Inflammatory macrophage treated with lipopolysaccharide for 1 hour (primary cell): Measurements from ENCODE around the gene USP33.
"Not testable (repeated sequence)": the region's sequence is repeated elsewhere in the genome, so short reads cannot be mapped to it uniquely, and the experiment has no call there.

ENCODE experiments used
- DNase-seq, 2 donors: peaks; one replicate each; pipeline ENCODE4 v3.0.0-alpha.2; 2020 to 2022

The USP33 gene

DNA sequence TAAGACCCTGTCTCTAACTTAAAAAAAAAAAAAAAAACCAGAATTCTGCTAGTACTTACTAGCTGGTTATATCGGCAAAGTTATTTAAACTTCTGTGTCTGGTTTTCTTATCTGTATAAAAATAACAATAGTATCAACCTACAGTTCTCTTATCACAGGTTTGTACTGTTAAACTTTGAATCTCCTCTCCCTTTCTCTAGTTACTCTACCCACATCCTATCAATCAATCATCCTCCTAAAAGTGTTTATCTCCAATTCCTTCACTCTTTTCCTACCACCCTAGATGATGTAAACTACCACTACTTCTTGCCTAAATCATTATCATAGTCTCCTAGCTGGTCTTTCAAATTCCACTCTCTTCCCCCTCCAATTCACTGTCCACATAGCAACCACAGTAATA is 27.6 kb downstream of the USP33 start:
- DNase-seq, result no peak

DNA sequence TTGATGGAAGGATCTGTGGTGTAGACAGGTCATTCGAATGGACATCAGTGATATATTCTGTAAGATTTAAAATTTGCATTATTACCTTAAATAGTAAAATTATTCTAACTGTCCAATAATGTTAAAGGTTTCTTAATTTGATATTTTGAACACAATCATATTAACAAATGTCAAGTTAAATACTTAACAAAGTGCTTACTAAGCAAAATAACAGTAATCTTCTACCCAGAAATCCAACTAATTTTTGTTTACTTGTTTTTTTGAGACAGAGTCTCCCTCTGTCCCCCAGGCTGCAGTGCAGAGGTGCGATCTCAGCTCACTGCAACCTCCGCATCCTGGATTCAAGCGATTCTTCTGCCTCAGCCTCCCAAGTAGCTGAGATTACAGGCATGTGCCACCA is 33.9 kb downstream of the USP33 start:
- no peak for DNase-seq

DNA sequence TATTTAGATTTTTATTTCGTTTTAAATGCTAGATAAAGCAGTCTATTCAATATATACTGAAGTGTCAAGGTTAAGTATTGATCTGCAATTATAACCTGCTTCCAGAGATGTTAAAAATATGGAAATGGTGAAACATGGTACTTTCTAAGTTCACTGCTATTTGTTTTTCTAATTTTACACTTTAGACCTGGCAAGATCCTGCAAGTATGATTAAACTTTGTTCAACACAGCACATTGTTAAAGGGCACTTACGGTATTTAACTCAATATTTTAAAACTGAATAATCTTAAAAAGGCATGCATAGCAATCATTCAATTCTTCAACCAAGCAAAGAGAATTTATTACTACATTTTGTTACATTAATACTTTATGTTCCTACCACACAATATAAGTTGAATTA is 41.5 kb downstream of the USP33 start:
- DNase-seq, result no peak

DNA sequence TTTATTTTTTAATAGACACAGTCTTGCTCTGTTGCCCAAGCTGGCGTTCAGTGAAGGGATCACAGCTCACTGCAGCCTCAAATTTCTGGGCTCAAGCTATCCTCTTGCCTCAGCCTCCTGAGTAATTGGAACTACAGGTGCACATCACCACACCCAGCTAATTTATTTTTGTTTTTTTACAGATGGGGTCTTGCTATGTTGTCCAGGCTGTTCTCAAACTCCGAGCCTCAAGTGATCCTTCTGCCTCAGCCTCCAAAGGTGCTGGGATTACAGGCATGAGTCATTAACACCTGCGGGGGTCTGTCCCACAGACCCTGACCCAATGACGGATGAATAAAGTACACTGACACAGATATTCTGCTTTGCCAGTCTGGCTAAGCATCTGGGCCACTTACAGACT is 43.6 kb downstream of the USP33 start:
- DNase-seq, result no peak

DNA sequence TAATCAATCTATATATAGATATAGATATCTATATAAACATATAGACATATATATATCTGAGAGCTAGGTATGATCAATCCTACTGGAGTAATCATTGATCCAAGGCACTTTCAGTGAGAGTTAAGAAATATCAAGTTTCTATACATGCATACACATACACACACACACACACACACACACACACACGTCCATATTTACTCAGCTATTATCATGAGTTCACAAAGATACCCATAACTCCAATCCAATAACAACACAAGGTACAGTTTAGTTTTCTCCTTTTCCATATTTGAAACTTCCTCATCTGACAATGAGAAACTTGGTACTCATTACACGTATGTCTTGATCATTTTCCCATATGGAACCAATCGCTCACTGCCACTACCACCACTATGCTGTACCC is 49.9 kb downstream of the USP33 start:
- DNase-seq, result no peak

DNA sequence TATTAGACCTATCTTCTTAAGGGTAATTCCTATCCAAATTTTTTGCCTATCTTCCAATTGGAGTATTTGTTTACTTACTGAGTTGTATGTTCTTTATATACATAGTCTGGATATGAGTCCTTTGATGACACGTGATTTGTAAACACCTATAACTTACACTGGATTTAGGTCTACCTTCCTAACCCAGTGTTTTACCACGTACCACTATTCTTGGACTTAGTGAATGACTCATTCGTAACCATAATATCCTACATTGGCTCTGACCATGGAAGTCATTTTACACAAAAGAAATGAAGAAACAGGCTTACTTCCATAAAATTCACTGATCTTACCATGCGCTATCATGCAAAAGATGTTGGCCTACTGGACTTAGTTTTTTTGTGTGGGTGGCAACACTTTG is 53.3 kb downstream of the USP33 start:
- peak; percentile 6 to 33 for DNase-seq

DNA sequence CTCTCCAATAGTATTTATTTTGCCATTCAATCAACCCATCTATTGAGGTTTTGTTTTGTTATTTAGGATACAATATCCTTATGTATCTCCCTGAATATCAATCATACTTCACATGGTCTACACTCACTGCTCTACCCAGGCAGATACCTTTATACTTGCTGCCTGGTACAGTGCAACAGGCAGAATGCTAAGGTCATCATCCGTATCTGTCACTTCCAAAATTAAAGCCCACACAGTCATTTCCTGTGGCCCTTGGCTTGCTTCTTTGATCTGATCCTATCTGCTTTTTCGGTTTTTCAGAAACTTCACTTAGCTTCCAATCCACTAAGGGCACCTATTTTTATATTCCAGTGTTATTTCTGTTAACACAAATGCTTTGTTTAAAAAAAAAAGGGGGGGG is 54.9 kb downstream of the USP33 start:
- no peak for DNase-seq

DNA sequence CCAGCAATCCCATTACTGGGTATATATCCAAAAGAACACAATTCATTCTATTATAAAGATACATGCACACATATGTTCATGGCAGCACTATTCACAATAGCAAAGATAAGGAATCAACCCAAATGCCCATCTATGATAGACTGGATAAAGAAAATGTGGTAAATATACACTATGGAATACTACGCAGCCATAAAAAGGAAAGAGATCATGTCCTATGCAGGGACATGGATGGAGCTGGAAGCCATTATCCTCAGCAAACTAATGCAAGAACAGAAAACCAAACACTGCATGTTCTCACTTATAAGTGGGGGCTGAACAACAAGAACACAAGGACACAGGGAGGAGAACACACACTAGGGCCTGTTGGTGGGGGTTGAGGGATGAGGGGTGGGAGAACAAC is 60.0 kb downstream of the USP33 start:
- not testable (repeated sequence) for DNase-seq

DNA sequence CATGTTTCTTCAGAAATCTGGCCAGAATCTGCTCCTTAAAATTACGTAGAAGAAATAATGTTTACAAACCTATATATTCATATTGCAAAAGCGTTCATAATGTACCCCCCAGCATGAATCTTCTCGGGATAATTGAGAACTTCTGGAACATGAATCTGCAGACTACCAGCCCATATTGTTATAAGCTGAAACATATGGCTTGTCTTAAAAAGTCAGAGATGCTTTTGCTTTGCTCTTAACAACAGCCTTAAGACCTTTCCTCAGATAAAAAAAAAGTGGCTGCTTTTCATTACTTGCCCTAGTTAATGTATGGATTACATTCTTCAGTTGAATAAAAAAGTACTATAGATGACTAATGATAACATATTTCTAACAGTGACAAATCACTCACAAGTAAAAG is 62.2 kb downstream of the USP33 start:
- no peak for DNase-seq

DNA sequence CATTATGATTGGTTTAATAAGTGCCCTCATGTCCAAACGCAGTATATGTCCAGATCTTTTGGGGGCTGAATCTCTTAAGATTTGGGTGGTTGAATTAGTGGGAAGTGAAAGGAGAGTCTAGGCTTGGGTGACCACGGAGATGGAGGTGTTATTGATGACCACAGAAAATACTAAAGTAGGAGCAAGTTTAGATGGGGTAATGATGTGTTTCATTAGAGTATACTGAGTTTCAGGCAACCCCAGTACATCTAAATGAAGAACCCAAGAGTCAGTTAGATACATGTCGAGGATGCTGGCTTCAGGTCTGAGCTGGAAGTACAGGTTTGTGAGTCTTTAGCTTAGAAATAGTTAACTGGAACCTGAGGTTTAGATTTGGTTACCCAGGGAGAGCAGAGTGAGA is 70.7 kb downstream of the USP33 start:
- DNase-seq, result no peak

DNA sequence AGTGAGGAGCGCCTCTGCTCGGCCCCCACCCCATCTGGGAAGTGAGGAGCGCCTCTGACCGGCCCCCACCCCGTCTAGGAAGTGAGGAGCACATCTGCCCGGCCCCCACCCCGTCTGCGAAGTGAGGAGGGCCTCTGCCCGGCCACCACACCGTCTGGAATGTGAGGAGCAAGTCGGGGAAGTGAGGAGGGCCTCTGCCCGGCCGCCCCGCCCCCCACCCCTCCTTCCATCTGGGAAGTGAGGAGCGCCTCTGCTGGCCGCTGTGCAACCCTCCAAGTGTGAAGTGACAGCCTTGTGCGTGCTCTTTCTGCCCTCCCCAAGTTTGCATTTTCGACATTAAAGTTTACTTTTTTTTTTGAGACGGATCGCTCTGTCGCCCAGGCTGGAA is 72.1 kb downstream of the USP33 start:
- DNase-seq, result no peak

DNA sequence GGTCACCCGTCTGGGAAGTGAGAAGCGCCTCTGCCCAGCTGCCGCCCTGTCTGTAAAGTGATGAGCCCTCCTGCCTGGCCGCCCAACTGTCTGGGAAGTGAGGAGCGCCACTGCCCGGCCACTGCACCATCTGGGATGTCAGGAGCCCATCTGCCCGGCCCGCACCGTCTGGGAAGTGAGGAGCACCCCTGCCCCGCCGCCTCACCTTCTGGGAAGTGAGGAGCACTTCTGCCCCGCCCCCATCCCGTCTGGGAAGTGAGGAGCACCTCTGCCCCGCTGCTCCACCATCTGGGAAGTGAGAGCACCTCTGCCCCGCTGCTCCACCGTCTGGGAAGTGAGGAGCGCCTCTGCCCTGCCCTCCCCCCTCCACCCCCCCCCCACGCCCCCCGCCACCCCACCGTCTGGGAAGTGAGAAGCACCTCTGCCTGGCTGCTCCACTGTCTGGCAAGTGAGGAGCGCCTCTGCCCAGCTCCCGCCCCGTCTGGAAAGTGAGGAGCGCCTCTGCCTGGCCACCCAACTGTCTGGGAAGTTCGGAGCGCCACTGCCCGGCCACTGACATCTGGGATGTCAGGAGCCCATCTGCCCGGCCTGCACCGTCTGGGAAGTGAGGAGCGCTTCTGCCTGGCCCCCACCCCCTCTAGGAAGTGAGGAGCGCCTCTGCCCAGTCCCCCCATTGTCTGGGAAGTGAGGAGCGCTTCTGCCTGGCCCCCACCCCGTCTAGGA is 72.7 kb downstream of the USP33 start:
- DNase-seq, result no peak

DNA sequence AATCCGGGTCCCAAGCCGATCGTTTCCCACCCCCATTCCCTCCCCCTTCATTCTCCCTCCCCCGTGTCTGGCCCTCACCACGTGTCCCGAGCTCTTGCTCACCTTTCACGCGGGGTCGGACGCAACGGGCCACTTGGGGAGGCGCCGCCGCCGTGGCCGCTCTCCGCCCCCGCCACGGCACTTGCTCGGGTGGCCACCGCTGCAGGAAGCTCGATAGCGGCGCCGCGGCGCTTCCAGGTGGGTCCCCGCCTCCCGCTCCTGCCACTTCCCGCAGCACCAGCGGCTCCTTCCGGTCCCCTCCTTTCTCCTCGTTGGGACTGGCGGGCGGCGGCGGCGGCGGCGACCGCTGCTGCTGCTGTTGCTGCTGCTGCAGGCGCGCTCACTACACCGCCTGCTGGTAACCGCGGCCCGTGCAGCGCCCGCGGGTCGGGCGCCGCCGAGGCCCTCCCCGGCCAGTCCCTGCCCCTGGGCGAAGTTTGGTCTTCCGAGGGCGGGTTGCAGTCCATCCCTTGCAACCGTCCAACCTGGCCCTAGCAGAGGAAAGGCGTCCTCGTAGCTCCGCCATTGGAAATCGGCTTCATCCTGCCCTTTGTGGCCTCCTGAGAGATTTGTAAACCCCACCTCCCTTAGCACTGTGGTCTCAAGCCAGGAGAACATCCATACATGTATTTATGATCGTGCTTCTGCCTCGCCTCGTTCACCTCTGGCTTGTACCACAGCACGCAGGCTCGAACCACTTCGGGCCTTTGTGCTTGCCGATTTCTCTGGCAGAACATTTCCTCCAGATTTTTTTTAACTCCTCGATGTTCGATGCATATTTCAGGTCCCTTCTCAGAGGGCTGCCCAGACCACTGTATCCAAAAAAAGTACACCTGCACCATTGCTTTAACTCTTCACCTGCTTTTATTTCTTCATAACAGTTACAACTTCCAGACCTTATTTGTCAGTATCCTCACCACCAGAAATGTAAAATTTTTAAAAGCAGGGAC is 76.2 kb downstream of the USP33 start:
- DNase-seq, result peak; percentile 88 to 90

DNA sequence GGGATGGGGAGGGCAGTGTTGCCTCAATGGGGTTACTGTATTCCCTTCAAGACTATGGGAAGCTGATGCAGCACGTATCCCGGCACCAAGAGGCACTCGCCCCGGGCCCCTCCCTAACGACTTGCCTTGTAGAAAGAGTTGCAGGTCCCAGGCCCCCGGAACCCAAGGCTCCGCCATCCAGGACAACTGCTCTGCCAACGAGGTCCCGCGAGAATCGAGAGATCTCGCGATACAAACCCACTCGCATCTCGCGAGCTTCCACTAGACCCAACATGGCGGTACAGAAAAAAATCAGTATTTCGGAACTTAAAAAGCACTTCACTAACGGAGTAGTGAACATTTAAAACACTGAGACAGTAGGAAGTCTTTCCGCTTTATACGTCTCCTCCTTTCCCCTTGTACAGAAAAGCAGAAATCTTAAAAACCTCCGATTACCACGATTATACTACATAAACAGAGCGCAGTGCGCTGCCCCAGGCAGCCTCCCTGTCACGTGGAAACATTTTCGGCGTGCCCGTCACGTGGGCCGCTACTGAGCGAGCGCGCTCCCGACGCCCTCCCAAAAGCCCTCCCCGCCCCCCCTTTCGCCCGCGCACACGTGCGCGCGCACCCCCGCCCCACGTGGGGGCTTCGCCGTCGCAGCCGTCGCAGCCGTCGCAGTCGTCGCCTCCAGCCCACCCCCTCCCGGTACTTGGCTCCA is 77.0 kb downstream of the USP33 start, which contains the start of gene ZZZ3:
ZZZ3 (minus strand) TSS at position 199 of the 700 bp plus-strand sequence. CDS start 49,304 bp downstream, outside the sequence.
- DNase-seq, result peak; percentile 88 to 95

DNA sequence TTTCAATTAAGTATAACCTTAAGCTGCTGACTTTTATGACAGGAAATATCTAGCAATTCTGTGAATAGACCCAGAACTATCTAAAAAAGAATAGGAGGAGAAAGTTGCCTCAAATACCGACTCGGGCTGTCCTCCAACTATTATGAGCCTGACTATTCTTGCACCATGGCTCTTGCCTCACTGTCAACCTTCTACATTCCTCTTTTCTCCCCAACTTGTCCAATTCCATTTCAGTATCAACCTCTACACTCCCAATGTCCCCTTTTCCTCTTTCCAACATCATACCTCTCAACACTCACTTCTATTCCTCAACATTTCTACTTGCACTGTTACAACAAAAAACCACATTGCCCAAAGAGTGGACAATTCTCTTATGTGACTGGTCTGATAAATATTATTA is 79.5 kb downstream of the USP33 start:
- no peak for DNase-seq

DNA sequence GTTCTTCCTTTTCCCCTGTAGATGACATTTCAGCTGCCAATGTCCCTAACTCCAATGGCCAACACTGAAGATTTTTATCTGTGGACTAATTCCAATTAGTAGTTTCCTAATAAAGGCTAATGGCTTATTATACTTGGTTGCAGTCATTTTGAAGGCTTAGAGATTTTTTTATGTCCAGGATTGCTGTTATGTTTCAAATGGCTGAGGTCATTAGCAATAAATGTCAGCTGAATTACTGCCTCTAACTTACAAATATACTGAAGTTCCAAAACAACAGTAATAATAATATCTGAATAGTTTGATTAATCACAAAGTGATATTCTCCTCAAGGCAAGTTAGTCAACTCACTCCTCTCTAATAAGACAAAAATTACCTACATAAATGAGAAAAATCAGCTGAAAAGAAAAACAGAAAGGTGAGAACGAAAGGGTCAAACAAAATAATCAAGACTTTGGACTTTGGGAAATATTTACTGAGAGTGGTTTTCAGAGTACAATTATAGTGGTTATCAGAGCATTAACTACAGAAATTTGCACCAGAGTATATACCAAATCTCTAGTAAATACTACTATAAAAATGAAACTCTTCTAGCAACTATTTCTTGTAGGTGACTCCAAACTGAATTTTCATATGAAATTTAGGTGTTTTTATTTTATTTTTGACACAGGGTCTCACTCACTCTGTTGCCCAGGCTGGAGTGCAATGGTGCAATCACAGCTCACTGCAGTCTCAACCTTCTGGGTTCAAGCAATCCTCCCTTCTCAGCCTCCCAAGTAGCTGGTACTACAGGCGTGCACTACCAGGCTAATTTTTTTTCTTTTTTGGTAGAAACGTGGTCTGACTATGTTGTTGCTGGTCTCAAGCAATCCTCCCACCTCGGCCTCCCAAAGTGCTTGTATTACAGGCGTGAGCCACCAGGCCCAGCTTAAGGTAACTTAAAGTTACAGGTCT is 80.7 kb downstream of the USP33 start:
- no peak for DNase-seq

DNA sequence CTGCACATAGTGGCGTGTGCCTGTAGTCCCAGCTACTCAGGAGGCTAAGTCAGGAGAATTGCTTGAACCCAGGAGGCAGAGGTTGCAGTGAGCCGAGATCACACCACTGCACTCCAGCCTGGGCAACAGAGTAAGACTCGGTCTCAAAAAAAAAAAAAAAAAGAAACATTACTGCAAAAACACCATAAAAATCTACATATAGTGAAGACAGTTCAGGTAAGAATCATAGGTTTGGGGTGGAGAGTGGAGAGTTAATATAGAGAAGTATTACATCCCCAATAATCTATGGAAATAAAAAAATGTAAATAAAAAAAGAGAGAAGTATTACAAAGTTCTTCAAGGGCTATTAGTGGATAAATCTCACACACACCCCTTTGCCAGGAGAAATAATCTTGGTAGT is 84.8 kb downstream of the USP33 start:
- DNase-seq, result not testable (repeated sequence)

DNA sequence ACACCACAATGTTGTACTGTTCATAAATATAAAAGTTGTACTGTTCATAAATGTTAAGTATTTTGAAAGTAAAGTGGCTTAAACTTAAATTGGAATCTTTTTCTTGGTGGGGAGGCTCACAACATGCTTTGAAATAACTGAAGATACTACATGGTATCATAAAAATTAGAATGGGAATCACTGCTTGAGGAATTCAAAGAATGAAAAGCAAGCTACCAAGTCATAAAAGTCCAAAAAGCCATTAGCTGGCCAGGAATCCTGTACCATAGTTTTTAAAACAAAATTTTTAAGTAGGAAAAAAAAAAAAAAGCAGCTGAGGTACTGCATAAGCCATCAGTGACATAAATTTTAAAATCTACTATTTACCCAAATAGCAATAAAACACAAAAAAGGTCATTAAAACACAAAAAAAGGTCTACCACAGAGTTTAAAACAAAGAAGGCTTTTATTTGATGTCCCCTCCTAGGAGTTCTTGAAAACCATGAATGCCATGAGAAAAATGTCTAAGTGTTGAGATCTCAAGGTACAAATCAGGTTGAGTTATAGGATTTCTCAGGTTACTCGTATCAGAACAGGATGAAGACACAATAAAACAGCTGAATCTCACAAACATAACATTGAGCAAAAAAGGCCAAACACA is 85.8 kb downstream of the USP33 start:
- no peak for DNase-seq

DNA sequence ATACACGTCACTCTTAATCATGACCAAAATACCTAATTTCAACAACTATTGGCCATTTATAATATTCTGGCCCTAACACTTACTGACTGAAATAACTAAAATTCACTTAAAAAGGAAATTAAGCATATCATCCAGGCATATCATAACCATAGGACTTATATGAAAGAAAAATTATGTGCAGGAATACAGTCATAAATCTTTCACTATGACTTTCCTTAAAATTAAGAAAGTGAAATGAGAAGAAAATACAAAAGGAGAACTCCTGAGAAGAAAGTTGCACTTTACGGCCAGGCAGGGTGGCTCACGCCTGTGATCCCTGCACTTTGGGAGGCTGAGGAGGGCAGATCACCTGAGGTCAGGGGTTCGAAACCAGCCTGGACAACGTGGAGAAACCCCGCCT is 86.6 kb downstream of the USP33 start:
- no peak for DNase-seq

DNA sequence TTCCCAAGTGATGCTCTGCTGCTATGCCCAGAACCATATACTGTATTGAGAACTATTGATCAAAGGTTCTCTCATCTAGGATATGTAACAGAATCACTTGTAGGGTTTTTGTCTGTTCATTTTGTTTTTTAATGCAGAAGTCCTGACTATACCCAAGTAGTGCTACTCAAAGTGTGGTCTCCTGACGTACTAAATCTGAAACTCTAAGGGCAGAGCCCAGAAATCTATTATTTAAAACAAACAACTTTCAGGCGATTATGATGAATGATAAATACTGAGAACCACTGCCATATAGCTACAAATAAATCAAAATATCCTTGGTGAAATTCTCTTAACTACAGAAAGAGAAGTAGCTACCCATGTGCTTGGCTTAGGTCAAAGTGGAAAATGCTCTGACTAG is 87.3 kb downstream of the USP33 start:
- DNase-seq, result no peak

DNA sequence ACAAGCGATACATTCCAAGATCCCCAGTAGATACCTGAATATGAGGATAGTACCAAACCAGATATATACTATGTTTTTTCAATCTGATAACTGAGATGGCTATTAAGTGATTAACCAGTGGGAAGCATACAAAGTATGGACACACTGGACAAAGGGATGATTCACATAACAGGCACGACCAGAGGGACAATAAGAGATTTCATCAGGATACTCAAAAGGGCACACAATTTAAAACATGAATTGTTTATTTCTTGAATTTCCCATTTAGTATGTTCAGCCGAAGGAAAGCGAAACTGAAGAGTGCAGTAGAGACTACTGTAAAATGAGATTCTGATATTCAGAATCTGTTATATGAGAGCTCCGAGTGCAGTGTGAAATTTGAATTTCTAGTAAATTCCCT is 87.8 kb downstream of the USP33 start:
- DNase-seq, result no peak

DNA sequence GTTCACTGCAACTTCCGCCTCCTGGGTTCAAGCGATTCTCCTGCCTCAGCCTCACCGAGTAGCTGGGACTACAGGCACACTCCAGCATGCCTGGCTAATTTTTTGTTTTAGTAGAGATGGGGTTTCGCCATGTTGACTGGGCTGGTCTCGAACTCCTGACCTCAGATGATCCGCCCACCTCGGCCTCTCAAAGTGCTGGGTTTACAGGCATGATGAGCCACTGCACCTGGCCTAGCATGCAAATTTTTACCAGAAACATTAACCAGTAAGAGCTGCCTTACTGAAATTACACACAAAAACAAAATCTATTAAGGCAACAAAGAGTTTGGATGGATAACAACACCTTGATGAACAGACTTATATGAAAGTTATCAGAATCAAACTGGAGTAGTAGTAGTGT is 89.3 kb downstream of the USP33 start:
- DNase-seq, result no peak
